Keratinocyte (primary cell): Measurements from ENCODE around the gene NUCKS1. TPM values are rescaled to one million over a fixed set of nuclear protein-coding genes. Genes with fewer than 3 reads are reported as not detected.

Experiments used
- DNase-seq: peaks from one replicate; pipeline ENCODE4 v3.0.0-alpha.2; 2011; ENCODE audit warnings: low read depth, missing footprints, low spot score
- FAIRE-seq: peaks from 2 replicates; lab custom pipeline; 2011; peaks lifted over from hg19 to GRCh38; lab: Jason Lieb, UNC
- H2AFZ ChIP-seq: 2 replicates; pipeline ENCODE4 v1.6.0; 2012; ENCODE audit warnings: low read length, control low read depth, inconsistent platforms; ENCODE audit not compliant: control insufficient read depth
- H3K27ac ChIP-seq: 2 replicates; pipeline ENCODE4 v1.5.1; 2011; ENCODE audit warnings: low read length; ENCODE audit not compliant: control insufficient read depth, insufficient read depth
- H3K27me3 ChIP-seq: 3 replicates; pipeline ENCODE4 v1.6.0; 2011; ENCODE audit warnings: low read length; ENCODE audit not compliant: control insufficient read depth, insufficient read depth; ENCODE audit errors: extremely low read depth
- H3K36me3 ChIP-seq, 2 experiments: 2 replicates in 1 of 2; 3 replicates in 1 of 2; pipeline ENCODE4 v1.5.1; 2011; ENCODE audit warnings: low read length in 2 of 2, mild to moderate bottlenecking in 1 of 2; ENCODE audit not compliant: control insufficient read depth in 2 of 2, insufficient read depth in 2 of 2; ENCODE audit errors: extremely low read depth in 1 of 2
- H3K4me1 ChIP-seq: 3 replicates; pipeline ENCODE4 v1.5.1; 2011; ENCODE audit warnings: low read length; ENCODE audit not compliant: control insufficient read depth, insufficient read depth; ENCODE audit errors: extremely low read depth
- H3K4me2 ChIP-seq: 3 replicates; pipeline ENCODE4 v1.6.0; 2011; ENCODE audit warnings: low read depth, low read length; ENCODE audit not compliant: control insufficient read depth, insufficient read depth; ENCODE audit errors: extremely low read depth
- H3K4me3 ChIP-seq, 3 experiments: fragments of 200-600 bp in 1 of 3; sonication (generic) in 1 of 3; 2 replicates in 2 of 3; 3 replicates in 1 of 3; pipeline ENCODE4 v1.5.1; 2011 to 2016; ENCODE audit warnings: low read length in 3 of 3, mild to moderate bottlenecking in 3 of 3, control low read depth in 2 of 3, inconsistent platforms in 1 of 3, low read depth in 1 of 3, mixed read lengths in 1 of 3, mixed run types in 1 of 3, moderate library complexity in 1 of 3; ENCODE audit not compliant: control insufficient read depth in 2 of 3, insufficient read depth in 2 of 3; ENCODE audit errors: extremely low read depth in 1 of 3
- H3K79me2 ChIP-seq: 2 replicates; pipeline ENCODE4 v1.6.0; 2012; ENCODE audit warnings: low read length; ENCODE audit not compliant: control insufficient read depth, insufficient read depth
- H3K9ac ChIP-seq: 3 replicates; pipeline ENCODE4 v1.6.0; 2011; ENCODE audit warnings: low read length; ENCODE audit not compliant: control insufficient read depth, insufficient read depth; ENCODE audit errors: extremely low read depth
- H3K9me1 ChIP-seq: 3 replicates; pipeline ENCODE4 v1.6.0; 2011; ENCODE audit warnings: low read length; ENCODE audit not compliant: control insufficient read depth, insufficient read depth; ENCODE audit errors: extremely low read depth
- H3K9me3 ChIP-seq: 2 replicates; pipeline ENCODE4 v1.5.1; 2012; ENCODE audit warnings: low read depth, low read length; ENCODE audit not compliant: control insufficient read depth
- H4K20me1 ChIP-seq: 3 replicates; pipeline ENCODE4 v1.6.0; 2011; ENCODE audit warnings: low read length; ENCODE audit not compliant: control insufficient read depth, insufficient read depth; ENCODE audit errors: extremely low read depth
- EZH2 ChIP-seq: IDR thresholded peaks from one replicate; pipeline ENCODE4 v1.6.1; 2012; ENCODE audit warnings: inconsistent platforms, mild to moderate bottlenecking, low read length, moderate library complexity
- dilution Hi-C: fragments of 300-500 bp; cut with MboI; formaldehyde crosslinking; loops from one replicate; pipeline ENCODE4 v1.7.0; 2020; ENCODE audit warnings: low sequenced_read_pairs; ENCODE audit not compliant: extremely low pct_ligation_motif_present
- polyA plus RNA-seq, 5 experiments: library from polyadenylated mRNA; depleted of rRNA in 3 of 5; stranded (reverse) in 3 of 5; stranded (forward) in 1 of 5; unstranded in 1 of 5; fragments of >200 nt; gene quantifications; 1 replicate in 1 of 5; 2 replicates in 3 of 5; 3 replicates in 1 of 5; pipeline versions ENCODE4 v1.2.1 to v1.2.3, GENCODE V29; 2011 to 2012; ENCODE audit warnings: missing spikeins in 2 of 5, low read depth in 1 of 5, low replicate concordance in 1 of 5
- TF ChIP-seq, protein P1 (sequence below), 3 experiments: IDR thresholded peaks in 1 of 3; conservative IDR thresholded peaks in 1 of 3; optimal IDR thresholded peaks in 1 of 3; 2 replicates in 2 of 3; 3 replicates in 1 of 3; pipeline versions ENCODE3 to v1.5.1; 2011; ENCODE audit warnings: low read length in 3 of 3, mild to moderate bottlenecking in 3 of 3, moderate library complexity in 2 of 3, control low read depth in 1 of 3, inconsistent platforms in 1 of 3; ENCODE audit not compliant: insufficient read depth in 2 of 3; ENCODE audit errors: extremely low read depth in 1 of 3

Gene NUCKS1
- polyA plus RNA-seq, 1 donor (not counting 4 experiments of a cell fraction or from before 2014, with no cell fraction given), result 71.6 TPM

DNA sequence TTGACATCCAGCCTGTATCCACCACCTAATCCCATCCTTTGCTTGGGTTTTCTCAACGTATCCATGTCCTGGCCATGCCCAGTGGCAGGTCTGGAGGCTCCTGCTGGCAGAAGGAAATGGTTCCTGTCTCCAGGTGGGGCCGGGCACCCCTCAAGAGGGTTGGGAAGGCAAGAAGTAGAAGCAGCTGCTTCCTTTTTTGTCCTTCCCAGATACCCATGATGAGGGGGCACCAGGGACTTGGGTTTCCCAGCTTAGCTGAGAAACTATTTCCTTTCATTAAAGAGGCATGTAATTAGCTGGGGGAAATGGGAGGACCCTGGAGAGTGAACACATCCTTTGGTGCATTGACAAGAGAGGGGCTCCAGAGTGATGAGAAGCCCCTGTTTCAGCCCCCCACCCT is 48.6 kb downstream of the NUCKS1 start:
- no peaks in the 10 kb centered on the region for H3K4me1 ChIP-seq
- TF ChIP-seq, protein P1, sequence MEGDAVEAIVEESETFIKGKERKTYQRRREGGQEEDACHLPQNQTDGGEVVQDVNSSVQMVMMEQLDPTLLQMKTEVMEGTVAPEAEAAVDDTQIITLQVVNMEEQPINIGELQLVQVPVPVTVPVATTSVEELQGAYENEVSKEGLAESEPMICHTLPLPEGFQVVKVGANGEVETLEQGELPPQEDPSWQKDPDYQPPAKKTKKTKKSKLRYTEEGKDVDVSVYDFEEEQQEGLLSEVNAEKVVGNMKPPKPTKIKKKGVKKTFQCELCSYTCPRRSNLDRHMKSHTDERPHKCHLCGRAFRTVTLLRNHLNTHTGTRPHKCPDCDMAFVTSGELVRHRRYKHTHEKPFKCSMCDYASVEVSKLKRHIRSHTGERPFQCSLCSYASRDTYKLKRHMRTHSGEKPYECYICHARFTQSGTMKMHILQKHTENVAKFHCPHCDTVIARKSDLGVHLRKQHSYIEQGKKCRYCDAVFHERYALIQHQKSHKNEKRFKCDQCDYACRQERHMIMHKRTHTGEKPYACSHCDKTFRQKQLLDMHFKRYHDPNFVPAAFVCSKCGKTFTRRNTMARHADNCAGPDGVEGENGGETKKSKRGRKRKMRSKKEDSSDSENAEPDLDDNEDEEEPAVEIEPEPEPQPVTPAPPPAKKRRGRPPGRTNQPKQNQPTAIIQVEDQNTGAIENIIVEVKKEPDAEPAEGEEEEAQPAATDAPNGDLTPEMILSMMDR (optimal IDR thresholded peaks at IDR 0.05 in 1 of 3, IDR thresholded peaks at IDR 0.05 in 1 of 3, conservative IDR thresholded peaks at IDR 0.05 in 1 of 3; ENCODE audit: extremely low read depth in 1 of 3, insufficient read depth in 2 of 3, low read length in 3 of 3), result no peak
- no peak for TF ChIP-seq EZH2
- no peaks in the 10 kb centered on the region for H3K9me3 ChIP-seq
- H4K20me1 ChIP-seq, result no peaks in the 10 kb centered on the region
- H3K4me3 ChIP-seq, result no peak overlapping the region
- no peaks in the 10 kb centered on the region for H3K27me3 ChIP-seq
- no peak overlapping the region for H3K9ac ChIP-seq
- H3K27ac ChIP-seq, result no peak overlapping the region
- peaks cover 3 to 8% of the 10 kb centered on the region in 2 experiments for H3K36me3 ChIP-seq
- H3K79me2 ChIP-seq, result no peaks in the 10 kb centered on the region
- no peak overlapping the region for H3K4me2 ChIP-seq
- DNase-seq, result no peak
- no peaks in the 10 kb centered on the region for H3K9me1 ChIP-seq
- no peak overlapping the region for H2AFZ ChIP-seq
- dilution Hi-C loops, result no loop called here
- FAIRE-seq, result no peak

DNA sequence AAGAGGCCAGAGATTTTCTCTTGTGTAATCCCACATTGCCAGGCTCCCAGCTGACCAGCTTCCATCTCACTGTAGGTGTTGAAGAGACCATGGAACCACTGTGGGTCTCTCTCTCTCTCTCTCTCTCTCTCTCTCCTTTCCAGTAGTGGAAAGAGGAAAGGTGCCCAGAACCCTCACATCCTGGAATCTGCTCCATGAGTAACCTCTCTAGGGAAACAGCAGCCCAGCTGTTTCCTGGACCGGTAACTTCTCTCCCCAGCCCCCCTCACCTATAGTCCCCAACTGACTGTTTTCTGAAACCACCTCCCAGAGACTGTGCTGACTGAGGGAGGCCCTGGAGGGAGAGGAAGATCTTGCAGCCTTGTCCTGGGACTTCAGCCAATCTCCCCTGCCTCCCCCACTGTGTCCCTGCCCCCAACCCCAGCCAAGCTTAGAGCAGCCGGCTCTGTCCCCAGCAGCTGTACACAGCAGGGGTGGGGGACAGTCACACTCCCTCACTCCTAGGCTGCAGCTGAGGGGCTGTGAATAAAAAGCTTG is 49.0 kb downstream of the NUCKS1 start:
- TF ChIP-seq, protein P1 (optimal IDR thresholded peaks at IDR 0.05 in 1 of 3, IDR thresholded peaks at IDR 0.05 in 1 of 3, conservative IDR thresholded peaks at IDR 0.05 in 1 of 3; ENCODE audit: extremely low read depth in 1 of 3, insufficient read depth in 2 of 3, low read length in 3 of 3), result no peak
- TF ChIP-seq EZH2, result no peak
- Histone ChIP-seq H3K36me3 (peaks cover 3 to 8% of the 10 kb centered on the region in 2 experiments), H3K4me1 (no peaks in the 10 kb centered on the region)

More for the DNA sequence above, 49.0 kb downstream of the NUCKS1 start:
- Histone ChIP-seq H3K4me3 (no peak overlapping the region), H3K79me2 (no peaks in the 10 kb centered on the region), H3K9me3 (no peaks in the 10 kb centered on the region), H3K27me3 (no peaks in the 10 kb centered on the region), H2AFZ (no peak overlapping the region), H3K27ac (no peak overlapping the region), H3K9ac (no peak overlapping the region), H3K9me1 (no peaks in the 10 kb centered on the region), H3K4me2 (no peak overlapping the region), H4K20me1 (no peaks in the 10 kb centered on the region)
- no peak for FAIRE-seq
- dilution Hi-C loops, result no loop called here
- DNase-seq, result no peak
